HG02798 (cell line): ENCODE results near the gene HECW1.
"Not testable (repeated sequence)": the region's sequence is repeated elsewhere in the genome, so short reads cannot be mapped to it uniquely, and the experiment has no call there.

ENCODE experiments used
- ATAC-seq: cut with Tn5 transposase; IDR thresholded peaks from one replicate; pipeline ENCODE4 v1.9.1; 2021; ENCODE audit warnings: mild to moderate bottlenecking; ENCODE audit not compliant: unreplicated experiment, poor library complexity

Gene HECW1

GRCh38 chr7:43111630-43112458 lies 603 bp upstream of the HECW1 start:
- ATAC-seq, result no peak

- no peak for ATAC-seq
These were observed 634 bp downstream of the HECW1 start for GRCh38 chr7:43112941-43113621.

GRCh38 chr7:43113622-43114457 lies 1.4 kb downstream of the HECW1 start:
- ATAC-seq, result no peak

DNA sequence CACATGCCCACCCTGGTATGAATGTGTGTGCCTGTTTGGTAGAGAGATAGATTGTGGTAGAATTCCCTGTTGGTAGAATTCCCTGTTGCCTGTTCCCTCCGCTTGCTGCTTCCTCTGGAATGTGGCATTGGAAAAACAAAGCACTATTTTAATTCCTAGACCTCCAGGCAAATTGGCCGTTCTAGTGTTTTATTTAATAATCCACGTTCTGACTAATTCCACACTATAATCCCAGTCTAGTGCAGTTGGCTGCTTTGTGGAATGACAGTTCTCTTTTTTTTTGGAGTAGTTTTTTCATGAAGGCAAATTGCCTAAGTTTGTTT lies 2.0 kb downstream of the HECW1 start:
- no peak for ATAC-seq

GRCh38 chr7:43116451-43116850 lies 4.0 kb downstream of the HECW1 start:
- no peak for ATAC-seq

DNA sequence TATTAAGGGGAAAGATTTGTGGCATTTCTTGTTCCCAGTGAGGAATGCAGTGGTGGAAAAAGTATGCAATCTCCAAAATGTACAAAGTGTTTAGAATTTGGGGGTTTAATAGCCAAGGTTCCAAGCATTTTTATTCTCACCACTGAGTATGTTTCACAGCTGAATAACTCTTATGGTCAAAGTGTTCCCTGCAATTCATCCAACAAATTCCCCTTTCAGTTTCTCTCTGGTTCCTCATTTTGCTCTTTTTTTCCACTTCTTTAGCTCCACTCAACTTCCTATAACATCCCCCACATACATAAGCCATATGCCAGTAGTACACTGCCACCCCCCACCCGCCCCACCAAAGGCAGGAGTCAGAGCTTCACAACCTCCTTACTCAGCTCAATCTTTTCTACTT lies 4.6 kb downstream of the HECW1 start:
- ATAC-seq, result no peak

DNA sequence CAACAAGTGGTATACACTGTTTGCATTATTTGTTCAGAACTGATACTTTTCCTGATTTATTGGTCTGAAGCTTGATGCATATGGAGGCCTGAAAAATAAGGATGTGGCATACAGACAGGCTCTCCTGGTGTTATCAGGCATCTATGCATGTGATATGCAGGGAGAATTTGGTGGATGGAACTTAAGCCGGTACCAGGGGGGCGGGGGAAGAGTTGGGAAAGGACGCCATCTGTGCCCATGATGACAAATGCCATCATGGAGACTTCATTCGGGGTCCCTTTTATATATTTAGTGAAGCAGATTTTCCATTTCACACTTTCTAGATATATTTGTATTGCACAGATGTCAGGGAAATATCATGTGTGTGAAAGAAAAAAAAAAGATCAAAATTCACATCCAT lies 5.4 kb downstream of the HECW1 start:
- no peak for ATAC-seq

- ATAC-seq, result no peak
These were observed 5.9 kb downstream of the HECW1 start for GRCh38 chr7:43118313-43118712.

- ATAC-seq, result no peak
These were observed 7.1 kb downstream of the HECW1 start for GRCh38 chr7:43119371-43120075.

DNA sequence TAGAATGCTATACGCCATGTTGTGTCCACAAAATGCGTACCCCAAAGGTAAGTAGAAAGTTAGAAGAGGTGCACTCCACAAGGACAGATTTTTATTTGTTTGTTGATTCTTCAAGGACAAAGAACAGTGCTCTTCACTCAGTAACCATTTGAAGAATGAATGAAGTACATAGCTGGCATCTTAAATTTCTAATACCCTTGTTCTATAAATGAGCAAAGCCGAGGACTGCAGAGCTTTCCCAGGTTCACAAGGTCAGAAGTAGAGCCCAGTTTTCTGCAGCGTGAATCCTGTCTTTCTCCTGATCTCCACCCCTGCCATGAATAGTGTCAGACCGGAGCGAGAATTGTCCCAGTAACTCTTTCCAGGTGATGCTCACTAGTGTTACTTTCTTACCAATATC lies 9.5 kb downstream of the HECW1 start:
- ATAC-seq, result no peak

DNA sequence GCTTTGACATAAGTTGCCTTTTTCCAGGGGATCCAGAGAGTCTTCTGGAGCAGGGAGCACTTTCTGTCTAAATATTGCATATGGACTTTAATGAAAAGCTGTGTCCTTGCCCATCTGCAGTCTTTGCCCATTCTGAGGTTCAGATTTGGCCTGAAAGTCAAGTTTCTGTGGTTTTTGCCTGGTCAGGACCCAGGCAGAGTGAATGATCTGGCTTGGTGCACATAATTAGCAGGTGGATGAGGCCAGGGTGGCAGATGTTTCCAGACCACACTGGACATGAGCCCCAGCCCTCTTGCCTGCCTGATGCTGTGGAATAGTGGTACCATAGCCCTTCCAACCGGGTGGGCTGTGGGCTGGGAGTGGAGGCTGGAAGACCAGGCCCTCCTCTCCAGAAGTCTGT lies 11.0 kb downstream of the HECW1 start:
- no peak for ATAC-seq

DNA sequence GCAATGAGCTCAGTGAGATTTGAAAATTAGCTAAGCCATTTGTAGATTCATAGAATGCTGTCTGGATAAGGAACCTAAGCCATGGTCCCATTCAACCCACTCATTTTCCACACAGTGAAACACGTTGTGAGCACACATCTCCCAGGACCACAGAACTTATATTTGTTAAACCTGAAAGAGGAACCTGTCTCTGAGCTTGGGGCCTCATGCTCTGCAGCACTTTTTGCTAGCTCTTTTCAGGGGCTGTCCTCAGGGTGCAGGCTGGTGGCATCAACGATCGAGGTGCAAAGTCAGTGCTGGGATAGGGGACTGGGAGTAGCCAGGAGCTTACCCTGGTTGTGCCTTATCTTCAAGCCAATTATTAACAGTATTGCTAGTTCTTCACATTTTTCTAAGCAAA lies 11.9 kb downstream of the HECW1 start:
- no peak for ATAC-seq

DNA sequence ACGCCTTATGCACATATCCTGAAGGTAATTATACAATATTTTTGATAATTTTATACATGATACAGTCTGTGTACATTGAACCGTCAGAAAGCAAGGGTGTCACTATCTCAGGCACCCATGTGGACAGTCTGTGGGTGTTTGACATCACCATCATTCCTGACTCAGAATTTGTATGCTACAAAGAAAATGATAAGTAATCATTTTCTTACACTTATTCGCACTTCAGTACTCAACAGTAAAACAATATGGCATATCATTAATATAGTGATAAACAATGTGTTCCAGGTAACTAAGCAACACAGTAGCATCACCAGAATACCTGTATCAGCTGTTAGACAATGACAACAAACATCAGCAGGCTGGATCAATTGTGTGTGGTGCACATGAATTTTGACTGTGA lies 17.9 kb downstream of the HECW1 start:
- ATAC-seq, result no peak

GRCh38 chr7:43135129-43135528 lies 22.7 kb downstream of the HECW1 start:
- ATAC-seq, result no peak

DNA sequence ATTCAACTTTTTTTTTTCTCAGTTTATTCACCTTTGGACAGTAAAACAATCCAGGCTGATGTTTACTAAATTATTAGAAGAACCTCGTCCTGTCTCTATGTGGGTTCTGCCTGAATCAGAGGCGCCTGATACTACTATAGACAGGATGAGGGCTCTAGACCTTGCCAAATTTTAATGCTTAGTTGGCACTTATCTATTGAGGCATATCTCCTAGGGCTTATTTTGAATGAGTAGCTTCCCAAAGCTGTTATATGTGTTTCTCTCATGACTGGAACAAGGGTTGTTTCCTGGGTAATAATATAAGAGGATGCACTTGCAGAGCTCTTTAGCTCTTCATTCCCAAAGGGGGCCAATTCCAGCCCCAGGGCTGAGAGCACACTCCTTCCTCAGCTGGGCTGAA lies 23.6 kb downstream of the HECW1 start:
- no peak for ATAC-seq

DNA sequence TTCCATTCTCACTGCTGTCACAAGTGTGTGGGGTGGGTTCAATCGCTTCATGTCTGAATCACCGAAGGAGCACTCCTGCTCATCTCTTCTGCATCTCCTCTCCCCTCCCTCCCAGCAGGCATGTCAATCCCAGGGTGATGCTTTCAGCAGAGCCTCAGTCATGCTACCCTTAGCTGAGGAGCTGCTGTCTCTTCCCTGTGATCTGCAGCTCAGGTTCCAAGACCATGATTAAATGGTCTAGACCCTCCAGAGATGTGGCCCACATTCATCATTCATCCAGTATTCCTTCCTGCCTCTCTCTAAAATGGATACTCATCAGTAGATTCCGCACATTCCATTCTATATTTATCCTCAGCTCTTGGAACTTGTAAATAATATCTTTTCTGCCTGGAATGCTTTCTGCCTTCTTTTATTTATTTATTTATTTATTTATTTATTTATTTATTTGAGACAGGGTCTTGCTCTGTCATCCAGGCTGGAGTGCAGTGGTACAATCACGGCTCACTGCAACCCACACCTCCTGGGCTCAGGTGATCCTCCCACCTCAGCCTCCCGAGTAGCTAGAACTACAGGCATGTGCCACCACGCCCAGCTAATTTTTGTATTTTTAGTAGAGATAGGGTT lies 24.8 kb downstream of the HECW1 start:
- not testable (repeated sequence) for ATAC-seq

DNA sequence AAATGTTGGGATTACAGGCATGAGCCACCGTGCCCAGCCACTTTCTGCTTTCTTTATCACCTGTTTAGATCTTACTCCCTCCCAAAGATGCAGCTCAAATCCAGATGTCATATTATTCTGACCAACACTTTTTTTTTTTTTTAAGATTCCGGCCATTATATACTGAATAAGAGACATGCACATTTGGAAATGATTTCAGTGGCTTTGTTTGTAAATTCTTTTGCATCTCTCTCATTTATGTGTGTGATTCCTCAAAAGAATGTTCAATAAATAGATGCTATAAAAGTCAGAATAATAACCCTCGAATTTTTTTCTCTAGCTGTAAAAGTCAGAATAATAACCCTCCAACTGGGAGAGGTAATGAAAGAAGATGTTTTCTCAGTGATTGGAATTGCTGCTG lies 25.4 kb downstream of the HECW1 start:
- ATAC-seq, result no peak

- no peak for ATAC-seq
These were observed 26.3 kb downstream of the HECW1 start for GRCh38 chr7:43138710-43139109.

DNA sequence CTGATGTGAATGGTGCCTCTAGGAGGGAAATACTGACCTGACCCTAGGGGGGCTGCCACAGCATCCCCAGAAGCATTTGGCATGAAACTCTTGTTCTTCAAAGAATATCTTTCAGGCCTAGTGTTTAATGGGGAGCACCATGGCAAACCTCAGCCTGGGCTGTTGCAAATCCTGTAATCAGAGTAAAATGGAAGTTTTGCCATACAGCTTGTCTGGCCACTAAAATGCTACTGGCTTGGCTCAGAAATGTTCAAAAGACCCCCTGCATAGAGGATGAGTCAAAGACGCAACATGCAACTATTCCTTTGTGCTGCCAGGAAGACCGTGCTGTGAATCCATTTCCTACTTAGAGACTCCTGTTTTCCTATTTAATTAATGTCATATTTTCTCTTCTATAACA lies 26.7 kb downstream of the HECW1 start:
- ATAC-seq, result no peak

GRCh38 chr7:43140186-43140585 lies 27.7 kb downstream of the HECW1 start:
- ATAC-seq, result no peak
